ENCODE measurements around the gene GJB6.

GJB6 gene

DNA sequence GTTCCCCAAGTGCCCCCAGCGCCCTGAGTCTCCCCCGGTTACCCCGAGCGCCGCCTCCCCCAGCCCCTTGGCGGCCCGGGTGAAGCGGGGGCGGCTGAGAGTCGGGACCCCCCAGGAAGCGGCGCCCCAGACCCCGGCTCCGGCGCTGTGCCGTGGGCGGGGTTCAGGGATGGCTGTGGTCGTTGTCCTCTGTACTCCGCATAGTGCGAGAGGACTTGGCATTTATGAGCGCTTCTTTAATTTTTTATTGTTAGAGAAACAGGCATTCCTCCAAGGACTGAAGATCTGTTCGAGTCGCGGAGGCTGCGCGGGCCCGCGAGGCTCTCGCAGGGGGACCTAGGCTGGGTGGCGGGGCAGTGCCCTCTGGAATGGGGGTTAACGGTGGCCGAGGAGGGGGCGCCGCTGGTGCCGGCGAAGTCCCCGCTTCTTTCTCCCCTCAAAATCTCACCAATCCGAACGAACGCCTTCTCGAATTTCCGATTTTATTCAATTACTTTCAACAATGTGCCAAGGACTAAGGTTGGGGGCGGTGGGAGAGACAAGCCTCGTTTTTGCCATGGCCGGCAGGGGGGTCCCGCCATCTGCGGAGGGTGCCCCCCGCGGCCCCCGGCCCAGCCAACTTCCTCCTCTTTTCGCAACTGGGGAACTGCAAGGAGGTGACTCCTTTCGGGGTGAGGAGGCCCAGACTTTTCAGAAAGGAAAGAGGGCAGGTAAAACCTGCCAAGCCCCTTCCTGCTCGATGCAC lies 38.8 kb downstream of the GJB6 start:
- H3K4me3 ChIP-seq (ENCODE audit: low read depth in 1 of 2, low read length in 2 of 2): peak overlapping the region; percentile 23 to 32
- H3K9me3 ChIP-seq (ENCODE audit: low read length): no peaks in the 10 kb centered on the region
- H3K4me1 ChIP-seq (ENCODE audit: insufficient read depth, low read length): peaks cover 13% of the 10 kb centered on the region
- H3K27ac ChIP-seq (ENCODE audit: low read depth, low read length): no peak overlapping the region
- H3K27me3 ChIP-seq (ENCODE audit: control insufficient read depth in 1 of 2, insufficient read depth in 2 of 2, low read length in 2 of 2): peaks cover 35 to 59% of the 10 kb centered on the region in 2 donors
- no peak overlapping the region for H3K9ac ChIP-seq (ENCODE audit: low read length)
- H3K36me3 ChIP-seq (ENCODE audit: insufficient read depth, low read length): no peaks in the 10 kb centered on the region

DNA sequence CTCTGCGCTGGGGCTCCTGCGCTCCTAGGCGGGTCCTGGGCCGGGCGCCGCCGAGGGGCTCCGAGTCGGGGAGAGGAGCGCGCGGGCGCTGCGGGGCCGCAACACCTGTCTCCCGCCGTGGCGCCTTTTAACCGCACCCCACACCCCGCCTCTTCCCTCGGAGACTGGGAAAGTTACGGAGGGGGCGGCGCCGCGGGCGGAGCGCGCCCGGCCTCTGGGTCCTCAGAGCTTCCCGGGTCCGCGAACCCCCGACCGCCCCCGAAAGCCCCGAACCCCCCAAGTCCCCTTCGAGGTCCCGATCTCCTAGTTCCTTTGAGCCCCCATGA lies 39.3 kb downstream of the GJB6 start, which contains the start of gene GJB2:
Gene GJB2 (minus strand): TSS at position 103 of the 326 bp plus-strand sequence. CDS start 3,357 bp downstream, outside the sequence.
- Histone ChIP-seq H3K9me3 (ENCODE audit: low read length) (no peaks in the 10 kb centered on the region), H3K4me3 (ENCODE audit: low read depth in 1 of 2, low read length in 2 of 2) (peak within 1 kb of the TSS; percentile 32 to 39), H3K9ac (ENCODE audit: low read length) (no peak within 1 kb of the TSS), H3K4me1 (ENCODE audit: insufficient read depth, low read length) (peaks cover 13% of the 10 kb centered on the region), H3K36me3 (ENCODE audit: insufficient read depth, low read length) (no peaks in the 10 kb centered on the region), H3K27me3 (ENCODE audit: control insufficient read depth in 1 of 2, insufficient read depth in 2 of 2, low read length in 2 of 2) (peaks cover 35 to 59% of the 10 kb centered on the region in 2 donors), H3K27ac (ENCODE audit: low read depth, low read length) (no peak within 1 kb of the TSS)

DNA sequence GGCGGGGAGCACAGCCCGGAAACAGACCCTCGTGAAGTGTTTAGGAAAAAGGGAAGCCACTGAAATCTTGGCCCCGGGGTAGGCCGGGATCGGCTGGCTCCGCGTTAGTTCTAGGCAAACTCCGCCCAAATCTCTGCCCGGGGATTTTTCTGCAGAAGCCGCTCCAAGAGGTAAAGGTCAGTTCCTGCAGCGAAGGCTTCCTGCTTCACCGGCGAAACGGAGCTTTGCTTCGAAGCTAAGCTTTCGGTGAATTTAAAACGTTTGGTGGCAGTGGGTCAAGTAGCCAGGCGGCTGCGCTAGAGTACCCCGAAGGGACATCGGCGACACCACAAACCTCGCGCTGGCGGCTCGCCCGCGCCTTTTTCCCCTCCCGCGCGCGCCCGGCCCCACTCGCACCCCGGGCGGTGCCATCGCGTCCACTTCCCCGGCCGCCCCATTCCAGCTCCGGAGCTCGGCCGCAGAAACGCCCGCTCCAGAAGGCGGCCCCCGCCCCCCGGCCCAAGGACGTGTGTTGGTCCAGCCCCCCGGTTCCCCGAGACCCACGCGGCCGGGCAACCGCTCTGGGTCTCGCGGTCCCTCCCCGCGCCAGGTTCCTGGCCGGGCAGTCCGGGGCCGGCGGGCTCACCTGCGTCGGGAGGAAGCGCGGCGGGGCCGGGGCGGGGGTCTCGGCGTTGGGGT lies 39.8 kb downstream of the GJB6 start:
- Histone ChIP-seq H3K27me3 (ENCODE audit: control insufficient read depth in 1 of 2, insufficient read depth in 2 of 2, low read length in 2 of 2) (peaks cover 35 to 59% of the 10 kb centered on the region in 2 donors), H3K9ac (ENCODE audit: low read length) (no peak overlapping the region), H3K27ac (ENCODE audit: low read depth, low read length) (no peak overlapping the region), H3K4me3 (ENCODE audit: low read depth in 1 of 2, low read length in 2 of 2) (peak overlapping the region; percentile 26 to 39), H3K9me3 (ENCODE audit: low read length) (no peaks in the 10 kb centered on the region), H3K4me1 (ENCODE audit: insufficient read depth, low read length) (peaks cover 13% of the 10 kb centered on the region), H3K36me3 (ENCODE audit: insufficient read depth, low read length) (no peaks in the 10 kb centered on the region)

DNA sequence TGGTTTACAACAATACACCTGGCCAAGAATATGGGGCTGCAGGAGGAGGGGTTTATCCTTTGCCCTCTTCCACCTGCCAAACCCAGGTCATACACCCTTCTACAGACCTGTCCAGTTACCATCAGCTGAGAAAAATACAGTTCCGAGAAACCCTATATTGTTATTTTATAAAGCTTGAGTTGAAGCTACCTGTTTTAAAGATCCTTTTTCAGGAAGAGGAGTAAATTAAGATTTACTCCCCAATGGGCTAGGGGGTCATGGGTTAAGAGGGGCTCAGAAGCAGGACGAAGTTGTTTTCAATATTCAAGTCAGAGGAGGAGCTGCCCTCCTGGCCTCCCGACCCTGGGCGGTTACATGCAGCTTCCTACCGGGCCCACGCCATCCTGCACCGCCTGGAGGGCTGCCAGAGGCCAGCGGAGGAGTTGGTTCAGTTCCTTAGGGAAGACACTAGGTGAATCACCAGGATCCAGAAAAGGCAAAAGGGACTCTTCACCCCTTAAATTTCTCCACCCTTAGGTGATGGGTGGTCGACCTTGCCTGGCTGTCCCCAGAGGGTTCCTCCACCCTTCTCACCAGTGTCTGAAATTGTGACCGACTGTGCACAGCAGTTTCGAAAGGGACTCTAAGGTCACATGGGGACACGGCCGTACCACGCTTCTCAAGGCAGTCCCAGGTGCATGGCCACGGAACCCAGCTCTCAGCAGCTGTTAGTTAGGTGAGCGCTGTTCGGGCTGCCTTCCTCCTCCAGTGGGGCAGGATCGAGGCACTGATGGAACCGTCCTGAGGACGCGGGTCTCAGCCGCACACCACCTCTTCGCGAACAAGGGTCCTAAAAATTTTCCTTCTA lies 40.6 kb downstream of the GJB6 start:
- Histone ChIP-seq H3K27me3 (ENCODE audit: control insufficient read depth in 1 of 2, insufficient read depth in 2 of 2, low read length in 2 of 2) (peaks cover 35 to 52% of the 10 kb centered on the region in 2 donors), H3K36me3 (ENCODE audit: insufficient read depth, low read length) (no peaks in the 10 kb centered on the region), H3K27ac (ENCODE audit: low read depth, low read length) (no peak overlapping the region), H3K4me1 (ENCODE audit: insufficient read depth, low read length) (peaks cover 13% of the 10 kb centered on the region), H3K9me3 (ENCODE audit: low read length) (no peaks in the 10 kb centered on the region), H3K4me3 (ENCODE audit: low read depth in 1 of 2, low read length in 2 of 2) (peak overlapping the region in 1 of 2 donors; percentile 26), H3K9ac (ENCODE audit: low read length) (no peak overlapping the region)

DNA sequence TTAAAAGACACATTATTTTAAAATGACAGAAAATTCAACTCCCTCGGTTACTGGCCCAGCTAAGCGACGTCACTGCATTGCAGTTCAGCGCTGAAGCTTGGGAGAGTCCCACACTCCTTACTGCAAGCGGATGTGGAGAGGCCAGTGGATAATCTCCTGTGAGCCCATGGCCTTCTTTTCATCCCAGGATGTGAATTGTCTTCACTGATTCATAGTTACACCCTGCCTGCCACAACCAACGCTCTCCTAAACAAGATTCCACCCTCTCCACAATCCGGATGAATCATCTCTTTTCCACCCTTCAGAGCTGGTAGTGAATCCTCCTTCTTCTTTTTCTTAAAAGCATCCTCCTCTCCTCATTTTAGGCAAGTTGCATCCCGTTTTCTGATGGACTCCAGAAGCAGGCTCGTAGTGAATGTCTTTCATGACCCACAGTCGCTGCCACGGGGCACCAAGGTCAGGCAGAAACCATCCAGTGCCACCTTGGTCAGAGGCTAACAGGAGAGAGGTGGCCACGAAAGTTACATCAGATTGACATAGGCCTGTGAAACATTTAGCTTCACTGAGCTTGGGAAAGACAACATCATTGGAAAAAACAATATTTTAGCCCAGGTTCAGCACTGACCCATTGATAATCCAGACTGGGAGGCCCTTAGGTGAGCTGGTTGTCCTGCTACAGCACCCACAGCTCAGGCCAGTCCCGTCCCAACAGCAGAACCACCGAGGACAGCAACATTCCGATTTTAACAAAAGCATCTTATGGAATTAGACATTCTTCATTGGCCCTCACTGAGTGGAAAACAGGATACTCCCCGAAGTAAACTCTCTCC lies 41.4 kb downstream of the GJB6 start:
- H3K4me1 ChIP-seq (ENCODE audit: insufficient read depth, low read length): peaks cover 13% of the 10 kb centered on the region
- no peaks in the 10 kb centered on the region for H3K36me3 ChIP-seq (ENCODE audit: insufficient read depth, low read length)
- H3K27me3 ChIP-seq (ENCODE audit: control insufficient read depth in 1 of 2, insufficient read depth in 2 of 2, low read length in 2 of 2): peaks cover 35 to 44% of the 10 kb centered on the region in 2 donors
- H3K9ac ChIP-seq (ENCODE audit: low read length): no peak overlapping the region
- no peak overlapping the region for H3K27ac ChIP-seq (ENCODE audit: low read depth, low read length)
- H3K9me3 ChIP-seq (ENCODE audit: low read length): no peaks in the 10 kb centered on the region
- no peak overlapping the region for H3K4me3 ChIP-seq (ENCODE audit: low read depth in 1 of 2, low read length in 2 of 2)

DNA sequence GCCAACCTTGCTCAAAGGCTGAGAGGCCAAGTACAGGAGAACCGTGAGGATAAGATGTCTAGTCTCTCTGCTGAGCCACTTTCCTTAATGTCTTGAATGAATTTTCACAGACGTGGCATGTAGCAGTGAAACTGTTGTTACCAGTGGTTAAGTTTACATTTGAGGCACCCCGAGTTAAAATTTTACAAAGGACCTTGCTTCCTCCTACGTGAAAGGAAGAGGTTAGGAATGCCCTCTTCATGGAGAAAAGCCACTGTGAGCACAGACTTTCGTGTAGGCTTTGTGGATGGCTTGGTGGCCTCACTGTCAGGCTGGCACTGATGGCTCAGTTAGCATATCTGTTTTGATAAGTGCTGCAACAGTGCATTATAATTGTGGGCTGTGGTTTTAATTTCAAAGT lies 42.0 kb downstream of the GJB6 start:
- H3K4me1 ChIP-seq (ENCODE audit: insufficient read depth, low read length): peaks cover 13% of the 10 kb centered on the region
- no peak overlapping the region for H3K27ac ChIP-seq (ENCODE audit: low read depth, low read length)
- no peaks in the 10 kb centered on the region for H3K9me3 ChIP-seq (ENCODE audit: low read length)
- no peaks in the 10 kb centered on the region for H3K36me3 ChIP-seq (ENCODE audit: insufficient read depth, low read length)
- peaks cover 30 to 38% of the 10 kb centered on the region in 2 donors for H3K27me3 ChIP-seq (ENCODE audit: control insufficient read depth in 1 of 2, insufficient read depth in 2 of 2, low read length in 2 of 2)
- H3K4me3 ChIP-seq (ENCODE audit: low read depth in 1 of 2, low read length in 2 of 2): no peak overlapping the region
- H3K9ac ChIP-seq (ENCODE audit: low read length): no peak overlapping the region

DNA sequence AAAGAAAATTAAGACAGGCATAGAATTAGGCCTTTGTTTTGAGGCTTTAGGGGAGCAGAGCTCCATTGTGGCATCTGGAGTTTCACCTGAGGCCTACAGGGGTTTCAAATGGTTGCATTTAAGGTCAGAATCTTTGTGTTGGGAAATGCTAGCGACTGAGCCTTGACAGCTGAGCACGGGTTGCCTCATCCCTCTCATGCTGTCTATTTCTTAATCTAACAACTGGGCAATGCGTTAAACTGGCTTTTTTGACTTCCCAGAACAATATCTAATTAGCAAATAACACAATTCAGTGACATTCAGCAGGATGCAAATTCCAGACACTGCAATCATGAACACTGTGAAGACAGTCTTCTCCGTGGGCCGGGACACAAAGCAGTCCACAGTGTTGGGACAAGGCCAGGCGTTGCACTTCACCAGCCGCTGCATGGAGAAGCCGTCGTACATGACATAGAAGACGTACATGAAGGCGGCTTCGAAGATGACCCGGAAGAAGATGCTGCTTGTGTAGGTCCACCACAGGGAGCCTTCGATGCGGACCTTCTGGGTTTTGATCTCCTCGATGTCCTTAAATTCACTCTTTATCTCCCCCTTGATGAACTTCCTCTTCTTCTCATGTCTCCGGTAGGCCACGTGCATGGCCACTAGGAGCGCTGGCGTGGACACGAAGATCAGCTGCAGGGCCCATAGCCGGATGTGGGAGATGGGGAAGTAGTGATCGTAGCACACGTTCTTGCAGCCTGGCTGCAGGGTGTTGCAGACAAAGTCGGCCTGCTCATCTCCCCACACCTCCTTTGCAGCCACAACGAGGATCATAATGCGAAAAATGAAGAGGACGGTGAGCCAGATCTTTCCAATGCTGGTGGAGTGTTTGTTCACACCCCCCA lies 43.2 kb downstream of the GJB6 start:
- H3K9ac ChIP-seq (ENCODE audit: low read length): no peak overlapping the region
- H3K4me3 ChIP-seq (ENCODE audit: low read depth in 1 of 2, low read length in 2 of 2): no peak overlapping the region
- H3K27ac ChIP-seq (ENCODE audit: low read depth, low read length): no peak overlapping the region
- peaks cover 8% of the 10 kb centered on the region for H3K4me1 ChIP-seq (ENCODE audit: insufficient read depth, low read length)
- no peaks in the 10 kb centered on the region for H3K9me3 ChIP-seq (ENCODE audit: low read length)
- H3K36me3 ChIP-seq (ENCODE audit: insufficient read depth, low read length): no peaks in the 10 kb centered on the region
- H3K27me3 ChIP-seq (ENCODE audit: control insufficient read depth in 1 of 2, insufficient read depth in 2 of 2, low read length in 2 of 2): peaks cover 19 to 26% of the 10 kb centered on the region in 2 donors

DNA sequence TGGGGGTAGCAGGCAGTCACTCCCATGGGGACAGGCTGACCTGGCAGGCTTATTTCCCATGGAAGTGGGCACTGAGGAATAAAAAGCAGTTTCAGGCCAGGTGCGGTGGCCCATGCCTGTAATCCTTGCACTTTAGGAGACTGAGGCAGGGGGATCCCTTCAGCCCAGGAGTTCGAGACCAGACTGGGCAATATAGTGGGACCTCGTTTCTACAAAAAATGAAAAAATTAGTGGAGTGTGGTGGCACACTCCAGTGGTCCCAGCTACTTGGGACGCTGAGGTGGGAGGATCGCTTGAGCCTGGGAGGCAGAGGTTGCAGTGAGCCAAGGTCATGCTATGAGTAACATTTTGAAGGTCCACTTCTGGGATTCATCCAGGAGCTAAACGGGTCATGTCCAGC lies 45.3 kb downstream of the GJB6 start:
- H3K9ac ChIP-seq (ENCODE audit: low read length): no peak overlapping the region
- peaks cover 5% of the 10 kb centered on the region in 2 donors for H3K27me3 ChIP-seq (ENCODE audit: control insufficient read depth in 1 of 2, insufficient read depth in 2 of 2, low read length in 2 of 2)
- H3K4me1 ChIP-seq (ENCODE audit: insufficient read depth, low read length): no peaks in the 10 kb centered on the region
- H3K4me3 ChIP-seq (ENCODE audit: low read depth in 1 of 2, low read length in 2 of 2): no peak overlapping the region
- H3K36me3 ChIP-seq (ENCODE audit: insufficient read depth, low read length): no peaks in the 10 kb centered on the region
- no peak overlapping the region for H3K27ac ChIP-seq (ENCODE audit: low read depth, low read length)
- H3K9me3 ChIP-seq (ENCODE audit: low read length): no peaks in the 10 kb centered on the region

DNA sequence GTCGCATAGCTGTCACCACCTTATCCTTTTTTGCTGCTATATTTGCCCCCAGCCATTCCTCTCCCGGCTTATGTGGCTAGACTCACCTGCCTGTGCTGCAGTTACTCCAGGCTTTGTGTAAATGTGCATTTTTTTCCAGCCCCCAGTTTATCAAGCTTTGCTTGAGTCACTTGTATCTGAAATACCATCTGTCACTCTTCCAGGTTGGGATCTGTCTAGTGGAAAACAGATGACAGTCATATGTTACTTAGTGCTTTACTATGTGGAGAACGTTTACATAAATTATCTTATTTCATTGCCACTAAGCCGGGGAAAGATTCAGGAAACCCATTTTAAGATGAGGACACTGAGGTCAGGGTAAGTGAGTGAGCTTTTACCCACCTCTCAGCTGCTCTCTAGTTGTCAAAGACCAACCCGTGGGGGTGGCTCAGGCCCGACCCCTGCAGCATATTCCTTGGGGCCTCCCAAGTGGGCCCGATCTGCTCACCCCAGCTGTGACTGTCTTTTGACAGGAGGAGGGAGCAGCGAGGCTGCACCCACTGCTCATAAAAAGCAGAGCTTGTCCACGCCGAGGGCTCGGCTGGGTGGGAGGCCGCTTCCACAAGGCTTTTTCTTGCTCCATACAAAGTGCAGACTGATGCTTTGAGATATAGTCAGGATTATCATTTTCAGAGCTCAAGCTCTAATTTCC lies 46.6 kb downstream of the GJB6 start:
- Histone ChIP-seq H3K9me3 (ENCODE audit: low read length) (no peaks in the 10 kb centered on the region), H3K36me3 (ENCODE audit: insufficient read depth, low read length) (no peaks in the 10 kb centered on the region), H3K27me3 (ENCODE audit: control insufficient read depth in 1 of 2, insufficient read depth in 2 of 2, low read length in 2 of 2) (peaks cover 0 to 4% of the 10 kb centered on the region in 2 donors), H3K4me1 (ENCODE audit: insufficient read depth, low read length) (no peaks in the 10 kb centered on the region), H3K9ac (ENCODE audit: low read length) (no peak overlapping the region), H3K27ac (ENCODE audit: low read depth, low read length) (no peak overlapping the region), H3K4me3 (ENCODE audit: low read depth in 1 of 2, low read length in 2 of 2) (no peak overlapping the region)
